Stimulated activated CD4-positive, alpha-beta T cell treated with anti-CD3 and anti-CD28 coated beads, Interleukin-4, amount 100 ng/mL, for 1 hour (primary cell): ENCODE results near the gene ZFR.
"Not testable (repeated sequence)": the region's sequence is repeated elsewhere in the genome, so short reads cannot be mapped to it uniquely, and the experiment has no call there.

Source experiments
- DNase-seq: peaks from one replicate; pipeline ENCODE4 v3.0.0-alpha.2; 2020

ZFR gene

GRCh38 chr5:32317041-32317440, 127.5 kb downstream of the ZFR start:
- DNase-seq, result no peak

GRCh38 chr5:32315221-32316014, 129.1 kb downstream of the ZFR start:
- no peak for DNase-seq

DNA sequence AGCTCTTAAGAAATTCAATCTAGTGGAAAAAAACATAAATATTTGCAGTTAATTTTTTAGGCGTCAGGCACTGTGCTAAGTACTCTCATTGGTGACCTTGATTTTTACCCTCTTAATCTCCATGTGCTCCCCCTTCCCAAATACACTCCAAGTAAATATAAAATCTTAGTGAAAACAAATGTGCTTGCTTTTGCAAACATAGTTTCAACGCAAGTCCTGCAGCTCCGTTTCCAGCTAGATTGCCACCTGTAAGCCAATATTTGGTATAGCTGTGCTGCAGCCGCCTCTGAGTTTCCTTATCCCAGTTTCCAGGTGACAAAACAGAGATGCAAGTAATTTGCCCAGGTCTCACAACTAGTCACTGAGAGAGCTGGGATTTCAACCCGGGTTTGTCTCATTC, 129.9 kb downstream of the ZFR start:
- DNase-seq, result no peak

GRCh38 chr5:32314152-32314488, 130.4 kb downstream of the ZFR start:
- DNase-seq, result not testable (repeated sequence)

- DNase-seq, result peak; percentile 100
These were observed 131.8 kb downstream of the ZFR start, which contains the start of gene MTMR12 for GRCh38 chr5:32312595-32313332. Gene MTMR12 (minus strand): TSS chr5:32312939. CDS start chr5:32312838, 101 bp downstream.

GRCh38 chr5:32312197-32312594, 132.3 kb downstream of the ZFR start:
- DNase-seq, result peak; percentile 41

DNA sequence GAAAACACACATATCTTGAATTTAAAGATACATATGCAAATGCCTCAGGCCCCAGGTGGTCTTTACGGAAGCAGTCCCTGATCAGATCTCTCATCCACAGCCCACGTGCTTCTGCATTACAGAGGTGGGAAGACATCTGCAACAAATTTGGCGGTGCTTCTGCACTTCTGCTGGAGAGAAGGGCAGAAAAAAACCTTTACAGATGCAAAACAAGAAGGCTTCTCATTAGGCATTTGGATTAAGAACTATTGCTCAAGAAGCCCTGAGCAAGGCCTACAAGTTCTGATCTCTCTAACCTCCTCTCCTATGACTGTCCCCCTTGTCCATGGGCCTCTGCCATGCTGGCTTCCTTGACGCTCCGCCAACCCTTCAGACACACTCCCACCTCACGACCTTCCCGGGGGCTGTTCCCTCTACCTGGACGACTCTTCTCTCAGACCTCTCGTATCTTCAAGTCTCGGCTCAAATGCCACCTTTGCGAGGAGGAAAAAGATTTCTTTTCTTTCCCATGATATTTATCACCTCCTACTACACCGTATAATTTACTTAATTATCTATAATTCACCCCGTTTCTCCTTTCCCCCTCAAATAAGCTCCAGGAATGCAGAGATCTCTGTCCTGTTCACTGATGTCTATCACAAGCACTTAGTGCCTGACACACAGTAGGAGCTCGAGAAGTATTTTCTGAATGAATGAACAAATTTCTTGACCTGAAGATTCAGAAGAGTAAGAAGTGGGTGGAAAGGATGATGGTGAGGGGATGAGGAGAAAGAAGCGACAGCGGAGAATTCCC, 132.9 kb downstream of the ZFR start:
- DNase-seq, result no peak

GRCh38 chr5:32309761-32310160, 134.8 kb downstream of the ZFR start:
- DNase-seq, result no peak

- no peak for DNase-seq
These were observed 135.6 kb downstream of the ZFR start for GRCh38 chr5:32308946-32309345.

- DNase-seq, result no peak
These were observed 136.8 kb downstream of the ZFR start for GRCh38 chr5:32307769-32308194.

- no peak for DNase-seq
These were observed 139.9 kb downstream of the ZFR start for GRCh38 chr5:32304622-32305021.
